DND-41 (cell line): ENCODE results near the gene NEK8.

Experiments used
- CTCF ChIP-seq: IDR thresholded peaks from 2 replicates; pipeline ENCODE4 v1.5.1; 2012; ENCODE audit warnings: borderline replicate concordance, low read length, moderate library complexity, mild to moderate bottlenecking; ENCODE audit not compliant: poor library complexity, severe bottlenecking; ENCODE audit errors: extremely low read depth
- EZH2 ChIP-seq: IDR thresholded peaks from 3 replicates; pipeline ENCODE4 v1.6.1; 2012; ENCODE audit warnings: borderline replicate concordance, low read depth, mild to moderate bottlenecking, moderate library complexity, low read length, inconsistent platforms; ENCODE audit not compliant: severe bottlenecking

GRCh38 chr17:28743243-28744103 lies 14.9 kb downstream of the NEK8 start, which contains the start of gene TRAF4:
- TF ChIP-seq CTCF = peak; percentile 35
- TF ChIP-seq EZH2 = no peak
